ENCODE measurements around the gene TMPRSS11D. TPM values are rescaled to one million over a fixed set of nuclear protein-coding genes. Genes with fewer than 3 reads are reported as not detected.

TMPRSS11D gene
- total and polyA plus RNA-seq, 9 donors: not detected

DNA sequence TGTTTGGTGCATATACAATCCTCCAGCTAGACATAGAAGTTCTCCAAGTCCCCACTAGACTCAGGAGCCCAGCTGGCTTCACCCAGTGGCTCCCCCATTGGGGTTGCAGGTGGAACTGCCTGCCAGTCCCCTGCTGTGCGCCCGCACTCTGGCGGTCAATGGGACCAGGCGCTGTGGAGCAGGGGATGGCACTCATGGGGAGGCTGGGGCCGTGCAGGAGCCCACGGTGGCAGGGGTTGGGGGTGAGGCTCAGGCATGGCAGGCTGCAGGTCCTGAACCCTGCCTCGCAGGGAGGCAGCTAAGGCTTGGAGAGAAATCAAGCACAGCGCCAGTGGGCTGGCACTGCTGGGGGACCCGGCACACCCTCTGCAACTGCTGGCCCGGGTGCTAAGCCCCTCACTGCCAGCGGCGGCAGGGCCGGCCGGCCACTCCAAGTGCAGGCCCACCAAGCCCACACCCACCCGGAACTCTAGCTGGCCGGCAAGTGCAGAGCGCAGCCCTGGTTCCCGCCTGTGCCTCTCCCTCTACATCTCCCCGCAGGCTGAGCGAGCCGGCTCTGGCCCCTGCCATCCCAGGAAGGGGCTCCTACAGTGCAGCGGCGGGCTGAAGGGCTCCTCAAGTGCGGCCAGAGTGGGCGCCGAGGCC is 12.7 kb upstream of the TMPRSS11D start:
- intact Hi-C loops (cut with DNase I): no loop called here
- Histone ChIP-seq H3K27ac (no peak overlapping the region), H3K27me3 (no peaks in the 10 kb centered on the region), H3K4me3 (no peak overlapping the region), H3K9me3 (no peaks in the 10 kb centered on the region), H3K4me1 (ENCODE audit: insufficient read depth) (no peaks in the 10 kb centered on the region), H3K36me3 (no peaks in the 10 kb centered on the region)
- DNase-seq: no peak
- 95 to 98% (median 97%) methylated on average over 18 to 26 of the region's 26 CpGs for WGBS, 3 donors
- TF ChIP-seq, protein P1, sequence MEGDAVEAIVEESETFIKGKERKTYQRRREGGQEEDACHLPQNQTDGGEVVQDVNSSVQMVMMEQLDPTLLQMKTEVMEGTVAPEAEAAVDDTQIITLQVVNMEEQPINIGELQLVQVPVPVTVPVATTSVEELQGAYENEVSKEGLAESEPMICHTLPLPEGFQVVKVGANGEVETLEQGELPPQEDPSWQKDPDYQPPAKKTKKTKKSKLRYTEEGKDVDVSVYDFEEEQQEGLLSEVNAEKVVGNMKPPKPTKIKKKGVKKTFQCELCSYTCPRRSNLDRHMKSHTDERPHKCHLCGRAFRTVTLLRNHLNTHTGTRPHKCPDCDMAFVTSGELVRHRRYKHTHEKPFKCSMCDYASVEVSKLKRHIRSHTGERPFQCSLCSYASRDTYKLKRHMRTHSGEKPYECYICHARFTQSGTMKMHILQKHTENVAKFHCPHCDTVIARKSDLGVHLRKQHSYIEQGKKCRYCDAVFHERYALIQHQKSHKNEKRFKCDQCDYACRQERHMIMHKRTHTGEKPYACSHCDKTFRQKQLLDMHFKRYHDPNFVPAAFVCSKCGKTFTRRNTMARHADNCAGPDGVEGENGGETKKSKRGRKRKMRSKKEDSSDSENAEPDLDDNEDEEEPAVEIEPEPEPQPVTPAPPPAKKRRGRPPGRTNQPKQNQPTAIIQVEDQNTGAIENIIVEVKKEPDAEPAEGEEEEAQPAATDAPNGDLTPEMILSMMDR (IDR thresholded peaks at IDR 0.05): no peak
- TF ChIP-seq EP300 (IDR thresholded peaks at IDR 0.05) (no peak), POLR2A (IDR thresholded peaks at IDR 0.05) (no peak)

DNA sequence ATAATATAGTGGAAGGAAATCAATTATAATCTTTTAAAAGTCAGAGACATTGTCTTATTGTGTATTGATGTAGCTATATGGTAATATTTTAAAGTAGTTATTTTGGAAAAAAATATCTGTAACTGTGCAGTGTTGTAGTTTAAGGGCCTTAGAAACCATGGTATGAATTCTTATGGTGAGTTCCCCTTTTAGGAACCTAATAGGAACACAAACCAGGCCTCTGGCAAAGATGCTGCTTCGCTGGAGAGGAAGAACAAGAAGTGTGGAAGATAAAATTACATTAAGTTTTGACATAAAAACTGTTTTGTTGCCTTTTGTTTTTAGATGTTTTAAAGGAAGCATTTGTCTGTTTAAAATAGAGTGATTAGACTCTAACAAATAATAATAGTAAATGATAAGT is 10.9 kb upstream of the TMPRSS11D start:
- no peaks in the 10 kb centered on the region for H3K4me1 ChIP-seq (ENCODE audit: insufficient read depth)
- no peaks in the 10 kb centered on the region for H3K36me3 ChIP-seq
- TF ChIP-seq EP300 (IDR thresholded peaks at IDR 0.05) (no peak), POLR2A (IDR thresholded peaks at IDR 0.05) (no peak)
- TF ChIP-seq, protein P1 (IDR thresholded peaks at IDR 0.05): no peak
- WGBS, 3 donors: 26 to 38% (median 29%) methylated on average over 1 of the region's 1 CpG
- H3K9me3 ChIP-seq: no peaks in the 10 kb centered on the region
- no peak for DNase-seq
- H3K4me3 ChIP-seq: no peak overlapping the region
- no peak overlapping the region for H3K27ac ChIP-seq
- intact Hi-C loops (cut with DNase I): no loop called here
- H3K27me3 ChIP-seq: no peaks in the 10 kb centered on the region

DNA sequence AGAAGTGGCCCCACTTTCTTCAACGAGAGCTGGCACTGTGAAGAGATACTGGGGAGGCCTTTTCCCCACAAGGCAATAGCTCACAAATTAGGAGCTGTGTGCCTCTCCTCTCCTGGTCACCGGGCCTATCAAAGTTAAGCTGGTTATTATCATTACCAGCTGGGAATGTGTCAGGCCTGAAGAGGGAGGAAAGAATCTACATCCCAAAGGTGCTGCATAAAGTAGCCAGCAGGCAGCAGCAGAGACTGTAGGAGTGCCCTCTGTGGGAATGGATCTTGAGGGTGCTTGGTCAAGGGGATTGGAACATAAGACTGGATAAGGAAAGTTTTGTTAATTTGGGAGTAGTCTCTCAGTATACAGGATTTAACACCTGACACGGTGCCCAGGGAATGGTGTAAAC is 9.1 kb upstream of the TMPRSS11D start:
- no peaks in the 10 kb centered on the region for H3K4me1 ChIP-seq (ENCODE audit: insufficient read depth)
- DNase-seq: no peak

DNA sequence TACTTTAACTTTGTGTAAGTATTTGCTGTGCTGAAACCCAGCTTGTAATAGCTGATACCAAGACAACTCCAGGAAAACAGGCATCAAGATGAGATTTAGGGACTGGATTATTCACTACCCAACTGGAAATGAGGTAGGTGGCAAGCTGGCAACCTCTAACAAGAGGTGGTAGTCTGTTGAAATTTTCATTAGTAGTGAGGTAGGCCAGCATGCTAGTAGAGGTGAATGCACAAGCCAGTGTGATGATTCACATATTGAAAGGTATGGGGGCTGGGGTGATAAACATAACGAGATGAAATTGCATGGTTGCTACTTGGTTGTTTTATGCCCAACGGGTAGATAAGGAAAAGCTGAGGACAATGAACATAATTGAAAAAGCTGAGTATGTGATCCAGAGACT is 8.5 kb upstream of the TMPRSS11D start:
- intact Hi-C loops (cut with DNase I): no loop called here
- Histone ChIP-seq H3K9me3 (no peaks in the 10 kb centered on the region), H3K36me3 (no peaks in the 10 kb centered on the region), H3K4me1 (ENCODE audit: insufficient read depth) (no peaks in the 10 kb centered on the region), H3K4me3 (no peak overlapping the region), H3K27me3 (no peaks in the 10 kb centered on the region), H3K27ac (no peak overlapping the region)
- DNase-seq: no peak
- TF ChIP-seq EP300 (IDR thresholded peaks at IDR 0.05) (no peak), POLR2A (IDR thresholded peaks at IDR 0.05) (no peak)
- TF ChIP-seq, protein P1 (IDR thresholded peaks at IDR 0.05): no peak
- 61 to 67% (median 64%) methylated on average over 2 of the region's 2 CpGs for WGBS, 3 donors

More for the DNA sequence above, 9.1 kb upstream of the TMPRSS11D start:
- Histone ChIP-seq H3K36me3 (no peaks in the 10 kb centered on the region), H3K27ac (no peak overlapping the region), H3K4me3 (no peak overlapping the region), H3K27me3 (no peaks in the 10 kb centered on the region), H3K9me3 (no peaks in the 10 kb centered on the region)
- intact Hi-C loops (cut with DNase I): no loop called here
- WGBS, 3 donors: 63 to 68% (median 66%) methylated on average over 3 of the region's 3 CpGs
- TF ChIP-seq POLR2A (IDR thresholded peaks at IDR 0.05): no peak
- TF ChIP-seq, protein P1 (IDR thresholded peaks at IDR 0.05): no peak
- no peak for TF ChIP-seq EP300 (IDR thresholded peaks at IDR 0.05)

Measured in ovary (tissue), 9 donors.